Measurements from ENCODE around the gene ACTN4.

The ACTN4 gene

DNA sequence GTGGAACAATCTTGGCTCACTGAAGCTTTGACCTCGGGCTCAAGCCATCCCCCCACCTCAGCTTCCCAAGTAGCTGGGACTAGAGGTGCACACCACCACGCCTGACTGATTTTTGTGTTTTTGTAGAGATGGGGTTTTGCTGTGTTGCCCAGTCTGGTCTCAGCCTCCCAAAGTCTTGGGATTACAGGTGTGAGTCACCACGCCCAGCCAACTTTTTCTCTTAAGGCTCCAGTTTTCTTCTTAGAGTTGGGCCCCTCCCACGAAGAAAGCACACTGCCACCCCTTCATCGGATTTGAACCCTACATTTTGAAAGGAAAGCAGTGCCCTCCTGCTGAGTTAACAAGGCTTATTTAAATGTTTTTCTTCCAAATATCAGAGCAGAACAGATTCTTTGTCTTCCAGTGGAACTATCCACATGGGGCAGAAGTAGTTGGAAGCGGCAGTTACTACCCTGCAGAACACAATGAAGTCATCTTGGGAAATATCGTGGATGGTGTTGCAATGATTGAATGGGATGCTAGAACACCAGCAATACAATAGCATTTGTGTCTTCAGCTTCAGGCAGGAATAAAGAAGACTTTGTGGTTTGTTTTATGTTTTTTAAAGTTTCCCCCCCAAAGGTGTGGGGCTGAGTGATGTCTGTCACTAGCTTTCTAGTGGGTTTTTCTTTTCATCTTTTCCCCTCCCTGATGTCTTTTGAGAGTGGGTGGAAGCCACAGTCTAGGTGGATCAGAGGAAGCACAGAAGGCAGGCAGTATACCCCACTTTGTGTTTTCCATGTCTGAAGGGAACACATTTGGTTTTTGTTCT lies 8.9 kb downstream of the ACTN4 start:
- Histone ChIP-seq H3F3A (ENCODE audit: low read depth) (peaks cover 3% of the 10 kb centered on the region; the same call in 1 of the 2 replicates), H3K79me2 (ENCODE audit: insufficient read depth, low read length) (peaks cover 100% of the 10 kb centered on the region), H3K27me3 (ENCODE audit: insufficient read depth, low read length, poor library complexity, severe bottlenecking) (no peaks in the 10 kb centered on the region), H2AFZ (ENCODE audit: low read length) (no peak overlapping the region), H3K4me2 (ENCODE audit: low read depth, low read length, poor library complexity, severe bottlenecking) (peak overlapping the region; percentile 98), H3K9me2 (replicated peaks; ENCODE audit: low read depth, low read length) (no peaks in the 10 kb centered on the region), H3K4me1 (ENCODE audit: insufficient read depth, low read length, poor library complexity, severe bottlenecking) (peaks cover 78% of the 10 kb centered on the region), H3K9ac (ENCODE audit: low read depth, low read length, poor library complexity, severe bottlenecking) (no peak overlapping the region), H4K20me1 (ENCODE audit: insufficient read depth, low read length, poor library complexity, severe bottlenecking) (peaks cover 93% of the 10 kb centered on the region), H3K4me3 (ENCODE audit: low read length, poor library complexity, severe bottlenecking) (peak overlapping the region; percentile 10), H3K36me3 (ENCODE audit: insufficient read depth, low read length) (peaks cover 28% of the 10 kb centered on the region; the same call in 1 of the 2 replicates), H3K9me3 (ENCODE audit: insufficient read depth, low read depth, low read length) (no peaks in the 10 kb centered on the region)
- no peak for TF ChIP-seq EZH2phosphoT487 (IDR thresholded peaks at IDR 0.05; ENCODE audit: borderline replicate concordance)
- TF ChIP-seq, protein P1, sequence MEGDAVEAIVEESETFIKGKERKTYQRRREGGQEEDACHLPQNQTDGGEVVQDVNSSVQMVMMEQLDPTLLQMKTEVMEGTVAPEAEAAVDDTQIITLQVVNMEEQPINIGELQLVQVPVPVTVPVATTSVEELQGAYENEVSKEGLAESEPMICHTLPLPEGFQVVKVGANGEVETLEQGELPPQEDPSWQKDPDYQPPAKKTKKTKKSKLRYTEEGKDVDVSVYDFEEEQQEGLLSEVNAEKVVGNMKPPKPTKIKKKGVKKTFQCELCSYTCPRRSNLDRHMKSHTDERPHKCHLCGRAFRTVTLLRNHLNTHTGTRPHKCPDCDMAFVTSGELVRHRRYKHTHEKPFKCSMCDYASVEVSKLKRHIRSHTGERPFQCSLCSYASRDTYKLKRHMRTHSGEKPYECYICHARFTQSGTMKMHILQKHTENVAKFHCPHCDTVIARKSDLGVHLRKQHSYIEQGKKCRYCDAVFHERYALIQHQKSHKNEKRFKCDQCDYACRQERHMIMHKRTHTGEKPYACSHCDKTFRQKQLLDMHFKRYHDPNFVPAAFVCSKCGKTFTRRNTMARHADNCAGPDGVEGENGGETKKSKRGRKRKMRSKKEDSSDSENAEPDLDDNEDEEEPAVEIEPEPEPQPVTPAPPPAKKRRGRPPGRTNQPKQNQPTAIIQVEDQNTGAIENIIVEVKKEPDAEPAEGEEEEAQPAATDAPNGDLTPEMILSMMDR (conservative IDR thresholded peaks at IDR 0.05; ENCODE audit: low read length), result no peak

DNA sequence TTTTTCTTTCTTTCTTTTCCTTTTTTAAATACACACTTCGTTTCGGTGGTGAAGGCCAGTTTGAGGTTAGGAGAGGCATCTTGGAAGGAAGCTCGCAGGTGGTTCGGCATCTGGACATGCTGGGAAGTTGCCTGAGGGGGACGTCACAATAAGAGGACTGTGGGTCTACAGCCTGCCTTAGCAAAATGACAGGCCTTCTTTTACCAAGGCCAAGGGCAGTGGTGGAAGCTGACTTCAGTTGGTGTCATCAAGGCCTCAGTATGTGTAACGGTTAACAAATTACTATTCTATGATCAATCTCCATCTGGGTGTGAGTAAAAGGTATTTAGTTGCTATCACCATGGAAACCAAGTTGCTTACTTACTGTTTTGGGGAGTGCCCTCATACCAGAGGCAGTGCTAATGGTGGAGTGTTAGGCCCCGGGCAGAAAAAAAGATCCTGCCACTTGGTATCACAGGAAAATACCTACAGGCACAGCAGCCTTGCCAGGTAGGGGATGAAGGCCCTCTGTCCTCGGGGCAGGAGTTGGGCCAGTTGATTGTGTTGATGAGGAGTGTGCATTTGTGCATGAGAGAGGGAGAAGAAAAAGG lies 10.3 kb downstream of the ACTN4 start:
- peaks cover 36% of the 10 kb centered on the region; the same call in 1 of the 2 replicates for H3K36me3 ChIP-seq (ENCODE audit: insufficient read depth, low read length)

DNA sequence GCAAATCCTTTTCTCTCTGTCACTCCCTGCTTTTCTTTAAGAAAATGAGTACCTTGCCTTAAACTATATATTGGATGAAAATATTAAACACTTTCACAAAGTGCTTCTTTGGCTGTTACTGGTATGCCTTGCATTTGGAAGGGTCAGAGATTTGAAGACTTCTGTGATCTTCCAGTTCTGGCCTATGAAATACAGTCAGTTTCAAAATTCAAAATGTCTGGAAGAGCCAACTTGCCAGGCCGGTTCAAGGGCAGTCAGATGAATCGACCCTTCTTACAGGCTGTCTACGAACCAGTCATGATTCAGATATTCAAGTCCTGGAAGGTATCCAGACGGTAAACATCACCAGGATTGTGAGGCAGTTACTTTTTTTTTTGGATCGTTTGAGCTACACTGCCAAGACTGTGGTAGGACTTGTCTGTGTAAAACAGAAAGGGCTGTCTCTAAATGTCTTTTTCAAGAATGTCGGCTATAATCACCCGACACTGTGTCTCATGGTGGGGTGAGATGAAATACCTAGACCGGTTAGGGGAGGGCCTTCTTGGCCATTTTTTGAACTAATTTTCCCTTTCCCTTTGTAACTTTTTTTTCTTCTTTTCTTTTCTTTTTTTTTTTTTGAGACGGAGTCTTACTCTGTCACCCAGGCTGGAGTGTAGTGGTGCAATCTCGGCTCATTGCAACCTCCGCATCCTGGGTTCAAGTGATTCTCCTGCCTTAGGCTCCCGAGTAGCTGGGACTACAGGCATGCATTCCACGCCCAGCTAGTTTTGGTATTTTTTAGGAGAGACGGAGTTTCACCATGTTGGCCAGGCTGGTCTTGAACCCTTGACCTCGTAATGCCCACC lies 11.2 kb downstream of the ACTN4 start:
- peaks cover 36% of the 10 kb centered on the region; the same call in 1 of the 2 replicates for H3K36me3 ChIP-seq (ENCODE audit: insufficient read depth, low read length)
- peak overlapping the region; percentile 40 for H3K4me2 ChIP-seq (ENCODE audit: low read depth, low read length, poor library complexity, severe bottlenecking)
- peaks cover 99% of the 10 kb centered on the region for H3K79me2 ChIP-seq (ENCODE audit: insufficient read depth, low read length)
- H3K27me3 ChIP-seq (ENCODE audit: insufficient read depth, low read length, poor library complexity, severe bottlenecking), result no peaks in the 10 kb centered on the region
- H4K20me1 ChIP-seq (ENCODE audit: insufficient read depth, low read length, poor library complexity, severe bottlenecking), result peaks cover 88% of the 10 kb centered on the region
- no peaks in the 10 kb centered on the region for H3K9me3 ChIP-seq (ENCODE audit: insufficient read depth, low read depth, low read length)
- peaks cover 59% of the 10 kb centered on the region for H3K4me1 ChIP-seq (ENCODE audit: insufficient read depth, low read length, poor library complexity, severe bottlenecking)
- no peak overlapping the region for H3K4me3 ChIP-seq (ENCODE audit: low read length, poor library complexity, severe bottlenecking)
- peaks cover 3% of the 10 kb centered on the region; the same call in 1 of the 2 replicates for H3F3A ChIP-seq (ENCODE audit: low read depth)
- H2AFZ ChIP-seq (ENCODE audit: low read length), result no peak overlapping the region
- no peak for TF ChIP-seq EZH2phosphoT487 (IDR thresholded peaks at IDR 0.05; ENCODE audit: borderline replicate concordance)
- TF ChIP-seq, protein P1 (conservative IDR thresholded peaks at IDR 0.05; ENCODE audit: low read length), result no peak
- H3K9me2 ChIP-seq (replicated peaks; ENCODE audit: low read depth, low read length), result no peaks in the 10 kb centered on the region
- H3K9ac ChIP-seq (ENCODE audit: low read depth, low read length, poor library complexity, severe bottlenecking), result no peak overlapping the region

More for the DNA sequence above, 10.3 kb downstream of the ACTN4 start:
- no peak overlapping the region for H2AFZ ChIP-seq (ENCODE audit: low read length)
- H3K9me3 ChIP-seq (ENCODE audit: insufficient read depth, low read depth, low read length), result no peaks in the 10 kb centered on the region
- H3K9me2 ChIP-seq (replicated peaks; ENCODE audit: low read depth, low read length), result no peaks in the 10 kb centered on the region
- no peak overlapping the region for H3K9ac ChIP-seq (ENCODE audit: low read depth, low read length, poor library complexity, severe bottlenecking)
- H3K4me1 ChIP-seq (ENCODE audit: insufficient read depth, low read length, poor library complexity, severe bottlenecking), result peaks cover 65% of the 10 kb centered on the region
- H3K27me3 ChIP-seq (ENCODE audit: insufficient read depth, low read length, poor library complexity, severe bottlenecking), result no peaks in the 10 kb centered on the region
- peaks cover 3% of the 10 kb centered on the region; the same call in 1 of the 2 replicates for H3F3A ChIP-seq (ENCODE audit: low read depth)
- TF ChIP-seq EZH2phosphoT487 (IDR thresholded peaks at IDR 0.05; ENCODE audit: borderline replicate concordance), result no peak
- TF ChIP-seq, protein P1 (conservative IDR thresholded peaks at IDR 0.05; ENCODE audit: low read length), result no peak
- H4K20me1 ChIP-seq (ENCODE audit: insufficient read depth, low read length, poor library complexity, severe bottlenecking), result peaks cover 91% of the 10 kb centered on the region
- H3K4me3 ChIP-seq (ENCODE audit: low read length, poor library complexity, severe bottlenecking), result no peak overlapping the region
- peaks cover 99% of the 10 kb centered on the region for H3K79me2 ChIP-seq (ENCODE audit: insufficient read depth, low read length)
- H3K4me2 ChIP-seq (ENCODE audit: low read depth, low read length, poor library complexity, severe bottlenecking), result peak overlapping the region; percentile 98
